Transverse colon (tissue), 4 donors: ENCODE data around the gene WSCD1.

Source experiments
- EP300 ChIP-seq: sonication (generic); formaldehyde crosslinking; IDR thresholded peaks from one replicate; pipeline ENCODE4 v1.6.1; 2017; ENCODE audit warnings: antibody characterized with exemption, low read depth
- POLR2A ChIP-seq: fragments of 450-650 bp; IDR thresholded peaks from one replicate; pipeline ENCODE4 v1.6.1; 2016; ENCODE audit warnings: antibody characterized with exemption, mild to moderate bottlenecking, moderate library complexity
- POLR2AphosphoS5 ChIP-seq, 3 donors: sonication (generic); formaldehyde crosslinking; IDR thresholded peaks; one replicate each; pipeline ENCODE4 v1.6.1; 2016; ENCODE audit warnings: antibody characterized with exemption in 3 of 3
- TF ChIP-seq, protein P1 (sequence below), 5 experiments: fragments of 200-600 bp in 3 of 5; fragments of 450-650 bp in 2 of 5; sonication (generic) in 3 of 5; IDR thresholded peaks; 1 replicate in 2 of 5; 2 replicates in 3 of 5; pipeline ENCODE4 v1.5.1; 2016 to 2017; ENCODE audit warnings: antibody characterized with exemption in 5 of 5, inconsistent platforms in 3 of 5, mild to moderate bottlenecking in 2 of 5, moderate library complexity in 1 of 5

DNA sequence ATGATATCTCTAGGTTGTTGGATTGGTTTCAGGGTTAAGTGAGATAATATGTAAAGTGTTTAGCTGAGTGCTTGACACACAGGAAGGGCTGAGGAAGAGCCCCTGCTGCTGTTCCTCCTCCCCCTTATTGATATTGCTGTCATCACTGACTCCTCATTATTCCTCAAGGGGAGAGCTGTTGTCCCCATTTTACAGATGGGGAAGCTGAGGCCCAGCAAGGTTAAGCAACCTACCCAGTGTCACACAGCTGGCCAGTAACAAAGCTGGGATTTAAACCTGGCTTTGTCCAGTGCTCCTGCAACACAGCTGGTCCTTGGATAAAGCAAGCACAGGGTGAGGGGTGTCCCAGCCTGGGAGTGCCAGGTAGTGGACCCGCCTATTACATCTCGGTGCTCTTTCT, 9.8 kb downstream of the WSCD1 start:
- TF ChIP-seq, protein P1, sequence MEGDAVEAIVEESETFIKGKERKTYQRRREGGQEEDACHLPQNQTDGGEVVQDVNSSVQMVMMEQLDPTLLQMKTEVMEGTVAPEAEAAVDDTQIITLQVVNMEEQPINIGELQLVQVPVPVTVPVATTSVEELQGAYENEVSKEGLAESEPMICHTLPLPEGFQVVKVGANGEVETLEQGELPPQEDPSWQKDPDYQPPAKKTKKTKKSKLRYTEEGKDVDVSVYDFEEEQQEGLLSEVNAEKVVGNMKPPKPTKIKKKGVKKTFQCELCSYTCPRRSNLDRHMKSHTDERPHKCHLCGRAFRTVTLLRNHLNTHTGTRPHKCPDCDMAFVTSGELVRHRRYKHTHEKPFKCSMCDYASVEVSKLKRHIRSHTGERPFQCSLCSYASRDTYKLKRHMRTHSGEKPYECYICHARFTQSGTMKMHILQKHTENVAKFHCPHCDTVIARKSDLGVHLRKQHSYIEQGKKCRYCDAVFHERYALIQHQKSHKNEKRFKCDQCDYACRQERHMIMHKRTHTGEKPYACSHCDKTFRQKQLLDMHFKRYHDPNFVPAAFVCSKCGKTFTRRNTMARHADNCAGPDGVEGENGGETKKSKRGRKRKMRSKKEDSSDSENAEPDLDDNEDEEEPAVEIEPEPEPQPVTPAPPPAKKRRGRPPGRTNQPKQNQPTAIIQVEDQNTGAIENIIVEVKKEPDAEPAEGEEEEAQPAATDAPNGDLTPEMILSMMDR (IDR thresholded peaks at IDR 0.05) = no peak
- no peak for TF ChIP-seq POLR2A
- no peak for TF ChIP-seq POLR2AphosphoS5 (IDR thresholded peaks at IDR 0.05)
- no peak for TF ChIP-seq EP300
